HEK293T (cell line): ENCODE measurements around the gene ZBTB38.

Source experiments
- BHLHE40 ChIP-seq: fragments of 450-650 bp; IDR thresholded peaks from 2 replicates; pipeline ENCODE4 v1.6.1; 2016; ENCODE audit warnings: mild to moderate bottlenecking, moderate library complexity, borderline replicate concordance
- ELF4 ChIP-seq: fragments of 450-650 bp; IDR thresholded peaks from 2 replicates; pipeline ENCODE4 v1.6.1; 2017; ENCODE audit warnings: antibody characterized with exemption
- FOXK2 ChIP-seq: fragments of 450-650 bp; IDR thresholded peaks from 2 replicates; pipeline ENCODE4 v1.6.1; 2016; ENCODE audit warnings: mild to moderate bottlenecking
- FOXM1 ChIP-seq: fragments of 450-650 bp; IDR thresholded peaks from 2 replicates; pipeline ENCODE4 v1.6.1; 2017; ENCODE audit warnings: mild to moderate bottlenecking, borderline replicate concordance
- HDGF ChIP-seq: fragments of 450-650 bp; IDR thresholded peaks from 2 replicates; pipeline ENCODE4 v1.6.1; 2017; ENCODE audit warnings: antibody characterized with exemption, borderline replicate concordance
- LEF1 ChIP-seq: fragments of 450-650 bp; IDR thresholded peaks from 2 replicates; pipeline ENCODE4 v1.6.1; 2017; ENCODE audit warnings: mild to moderate bottlenecking, borderline replicate concordance
- NFRKB ChIP-seq: fragments of 450-650 bp; IDR thresholded peaks from 2 replicates; pipeline ENCODE4 v1.6.1; 2016; ENCODE audit warnings: mild to moderate bottlenecking, moderate library complexity
- SP1 ChIP-seq: fragments of 450-650 bp; IDR thresholded peaks from 2 replicates; pipeline ENCODE4 v1.6.1; 2017
- SUZ12 ChIP-seq: fragments of 450-650 bp; IDR thresholded peaks from 2 replicates; pipeline ENCODE4 v1.6.1; 2016; ENCODE audit warnings: mild to moderate bottlenecking
- TARDBP ChIP-seq: fragments of 450-650 bp; IDR thresholded peaks from 2 replicates; pipeline ENCODE4 v1.6.1; 2016
- TF ChIP-seq, protein P1 (sequence below): fragments of 450-650 bp; IDR thresholded peaks from 2 replicates; pipeline ENCODE4 v1.6.1; 2016

DNA sequence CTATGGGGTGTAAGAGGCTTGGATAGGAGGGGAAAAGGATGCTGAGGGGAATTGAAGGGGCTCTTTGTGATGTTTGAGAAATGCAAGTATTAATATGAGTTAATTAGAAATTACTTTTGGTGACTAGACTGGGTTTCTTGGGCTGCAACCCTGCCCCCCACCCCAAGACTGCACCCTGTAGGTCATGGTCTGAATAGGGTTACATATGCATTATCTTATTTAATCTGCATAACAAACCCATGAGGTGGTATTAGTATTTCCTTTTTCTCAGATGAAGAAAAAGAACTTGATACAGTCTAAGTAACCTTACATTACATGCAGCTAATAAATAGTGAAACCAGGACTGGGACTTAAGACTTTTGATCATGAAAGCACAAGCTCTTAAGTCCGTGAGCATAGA lies 5.6 kb upstream of the ZBTB38 start:
- TF ChIP-seq FOXM1 = no peak
- no peak for TF ChIP-seq TARDBP
- no peak for TF ChIP-seq LEF1
- TF ChIP-seq HDGF = no peak
- no peak for TF ChIP-seq SP1
- TF ChIP-seq, protein P1, sequence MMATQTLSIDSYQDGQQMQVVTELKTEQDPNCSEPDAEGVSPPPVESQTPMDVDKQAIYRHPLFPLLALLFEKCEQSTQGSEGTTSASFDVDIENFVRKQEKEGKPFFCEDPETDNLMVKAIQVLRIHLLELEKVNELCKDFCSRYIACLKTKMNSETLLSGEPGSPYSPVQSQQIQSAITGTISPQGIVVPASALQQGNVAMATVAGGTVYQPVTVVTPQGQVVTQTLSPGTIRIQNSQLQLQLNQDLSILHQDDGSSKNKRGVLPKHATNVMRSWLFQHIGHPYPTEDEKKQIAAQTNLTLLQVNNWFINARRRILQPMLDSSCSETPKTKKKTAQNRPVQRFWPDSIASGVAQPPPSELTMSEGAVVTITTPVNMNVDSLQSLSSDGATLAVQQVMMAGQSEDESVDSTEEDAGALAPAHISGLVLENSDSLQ = no peak
- TF ChIP-seq ELF4 = no peak
- no peak for TF ChIP-seq FOXK2
- no peak for TF ChIP-seq NFRKB
- TF ChIP-seq BHLHE40 = no peak
- no peak for TF ChIP-seq SUZ12
